CD4-positive, CD25-positive, alpha-beta regulatory T cell (primary cell): Measurements from ENCODE around the gene C4A. TPM values are rescaled to one million over a fixed set of nuclear protein-coding genes. Genes with fewer than 3 reads are reported as not detected.

Source experiments
- ATAC-seq, 2 donors: fragments of 150-1000 bp; cut with Tn5 transposase; one replicate each; pipeline ENCODE4 v1.10.0; 2021; ENCODE audit warnings: low read depth in 2 of 2, moderate number of reproducible peaks in 2 of 2, moderate library complexity in 1 of 2
- DNase-seq, 3 donors: peaks; one replicate each; pipeline versions ENCODE4 v3.0.0 to v3.0.0-alpha.2; 2012 to 2022; ENCODE audit warnings: mixed read lengths in 1 of 3
- H3K27ac ChIP-seq: one replicate; pipeline ENCODE4 v1.7.0; 2013; ENCODE audit warnings: mild to moderate bottlenecking, low read length; ENCODE audit not compliant: insufficient read depth, poor library complexity, severe bottlenecking
- H3K27me3 ChIP-seq: one replicate; pipeline ENCODE4 v1.7.0; 2013; ENCODE audit warnings: low read length; ENCODE audit not compliant: control insufficient read depth, insufficient read depth
- H3K36me3 ChIP-seq: one replicate; pipeline ENCODE4 v1.7.0; 2013; ENCODE audit warnings: mild to moderate bottlenecking, low read length, moderate library complexity; ENCODE audit not compliant: control insufficient read depth, insufficient read depth
- H3K4me1 ChIP-seq: 2 replicates; pipeline ENCODE4 v1.7.0; 2013; ENCODE audit warnings: mild to moderate bottlenecking, low read length; ENCODE audit not compliant: insufficient read depth, control insufficient read depth, poor library complexity, severe bottlenecking
- H3K4me3 ChIP-seq: one replicate; pipeline ENCODE4 v1.7.0; 2013; ENCODE audit warnings: low read depth, mild to moderate bottlenecking, low read length, moderate library complexity
- H3K9me3 ChIP-seq, 2 experiments: 1 replicate in 1 of 2; 2 replicates in 1 of 2; pipeline ENCODE4 v1.7.0; 2013; ENCODE audit warnings: low read length in 2 of 2, mild to moderate bottlenecking in 1 of 2, moderate library complexity in 1 of 2; ENCODE audit not compliant: control insufficient read depth in 2 of 2
- H3K27ac Mint-ChIP-seq, 3 donors: one replicate each; pipeline ENCODE4 v1.8.0; 2020 to 2022; ENCODE audit warnings: mild to moderate bottlenecking in 3 of 3, mixed read lengths in 3 of 3, moderate library complexity in 2 of 3
- H3K27me3 Mint-ChIP-seq: one replicate; pipeline ENCODE4 v1.8.0; 2022; ENCODE audit warnings: mild to moderate bottlenecking, mixed read lengths
- H3K36me3 Mint-ChIP-seq: one replicate; pipeline ENCODE4 v1.8.0; 2020; ENCODE audit warnings: mixed read lengths
- H3K4me1 Mint-ChIP-seq, 4 donors: one replicate each; pipeline ENCODE4 v1.8.0; 2020 to 2022; ENCODE audit warnings: mixed read lengths in 4 of 4, mild to moderate bottlenecking in 1 of 4
- H3K4me3 Mint-ChIP-seq, 4 donors: one replicate each; pipeline ENCODE4 v1.8.0; 2020 to 2022; ENCODE audit warnings: mild to moderate bottlenecking in 4 of 4, mixed read lengths in 4 of 4, moderate library complexity in 3 of 4
- H3K9me3 Mint-ChIP-seq, 7 donors: one replicate each; pipeline ENCODE4 v1.8.0; 2020 to 2022; ENCODE audit warnings: mixed read lengths in 7 of 7, mild to moderate bottlenecking in 3 of 7, moderate library complexity in 2 of 7
- polyA plus RNA-seq, 4 donors: library from polyadenylated mRNA; unstranded; fragments of 300-500 nt; fragmentation: Illumina TruSeq; gene quantifications; one replicate each; pipeline ENCODE4 v1.2.3, GENCODE V29; 2021
- total RNA-seq: library from RNA; stranded (reverse); gene quantifications from one replicate; pipeline ENCODE4 v1.2.3, GENCODE V29; 2022

Gene C4A
- total and polyA plus RNA-seq, 5 donors from 2014 or later, result 0.28 to 4.0 (median 0.30) TPM; not detected in 2

- ATAC-seq (peak in 1 of 2 donors; percentile 39), DNase-seq (peak in 1 of 3 donors; percentile 34)
- peaks cover 0 to 10% (median 5%) of the 10 kb centered on the region in 4 donors for H3K4me1 Mint-ChIP-seq
- H3K36me3 Mint-ChIP-seq, result peaks cover 33% of the 10 kb centered on the region
- Histone ChIP-seq H3K27me3 (no peaks in the 10 kb centered on the region), H3K4me1 (peaks cover under 1% of the 10 kb centered on the region), H3K4me3 (no peak overlapping the region), H3K27ac (no peak overlapping the region), H3K36me3 (peaks cover 46% of the 10 kb centered on the region), H3K9me3 (no peaks in the 10 kb centered on the region)
- peak overlapping the region in 2 of 3 donors; percentile 25 to 52 for H3K27ac Mint-ChIP-seq
- H3K27me3 Mint-ChIP-seq, result peaks cover 4% of the 10 kb centered on the region
- no peaks in the 10 kb centered on the region for H3K9me3 Mint-ChIP-seq
- H3K4me3 Mint-ChIP-seq, result no peak overlapping the region
These were observed 29.6 kb upstream of the C4A start for GRCh38 chr6:31952140-31952805.

GRCh38 chr6:31952890-31953289 lies 29.0 kb upstream of the C4A start:
- Histone ChIP-seq H3K27me3 (no peaks in the 10 kb centered on the region), H3K36me3 (peaks cover 46% of the 10 kb centered on the region), H3K4me1 (peaks cover 7% of the 10 kb centered on the region), H3K4me3 (no peak overlapping the region), H3K9me3 (no peaks in the 10 kb centered on the region), H3K27ac (no peak overlapping the region)
- no peak for DNase-seq
- Mint-ChIP-seq H3K36me3 (peaks cover 33% of the 10 kb centered on the region), H3K27ac (peak overlapping the region in 2 of 3 donors; percentile 12 to 52), H3K9me3 (no peaks in the 10 kb centered on the region), H3K4me1 (peaks cover 0 to 16% (median 10%) of the 10 kb centered on the region in 4 donors), H3K27me3 (no peaks in the 10 kb centered on the region), H3K4me3 (no peak overlapping the region)
- ATAC-seq, result no peak

GRCh38 chr6:31954511-31954910 lies 27.3 kb upstream of the C4A start:
- no peak overlapping the region for H3K27ac Mint-ChIP-seq
- no peak for DNase-seq
- Histone ChIP-seq H3K36me3 (peaks cover 46% of the 10 kb centered on the region), H3K9me3 (no peaks in the 10 kb centered on the region), H3K27ac (no peak overlapping the region), H3K4me3 (no peak overlapping the region), H3K27me3 (no peaks in the 10 kb centered on the region), H3K4me1 (peaks cover 20% of the 10 kb centered on the region)
- peaks cover 33% of the 10 kb centered on the region for H3K36me3 Mint-ChIP-seq
- H3K4me3 Mint-ChIP-seq, result peak overlapping the region in 1 of 4 donors; percentile 69
- H3K9me3 Mint-ChIP-seq, result no peaks in the 10 kb centered on the region
- H3K27me3 Mint-ChIP-seq, result no peaks in the 10 kb centered on the region
- peaks cover 0 to 27% (median 15%) of the 10 kb centered on the region in 4 donors for H3K4me1 Mint-ChIP-seq
- no peak for ATAC-seq

DNA sequence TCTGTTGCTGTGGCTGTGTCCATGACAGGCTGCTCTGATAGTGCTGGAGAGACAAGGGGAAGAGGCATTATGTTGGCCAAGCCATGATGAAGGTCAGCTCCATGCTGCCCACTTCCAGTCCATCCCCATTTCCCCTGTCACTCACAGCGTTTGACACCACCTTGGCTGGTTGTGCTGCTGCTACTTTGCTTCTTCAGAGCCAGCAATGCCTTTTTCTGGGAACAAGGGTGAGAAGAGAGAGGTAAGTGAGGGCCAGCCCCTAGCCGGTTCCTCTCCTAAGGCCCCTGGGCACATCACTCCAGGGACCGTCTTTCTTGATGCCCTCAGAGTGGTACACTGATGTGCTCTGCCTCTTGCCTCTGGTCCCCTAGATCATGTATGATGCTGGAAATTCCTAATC lies 25.1 kb upstream of the C4A start:
- Mint-ChIP-seq H3K27ac (peak overlapping the region in 1 of 3 donors; percentile 99), H3K36me3 (peaks cover 42% of the 10 kb centered on the region), H3K4me3 (peak overlapping the region in 1 of 4 donors; percentile 90), H3K9me3 (no peaks in the 10 kb centered on the region), H3K4me1 (peaks cover 0 to 49% (median 23%) of the 10 kb centered on the region in 4 donors), H3K27me3 (no peaks in the 10 kb centered on the region)
- no peak overlapping the region for H3K27ac ChIP-seq
- H3K27me3 ChIP-seq, result no peaks in the 10 kb centered on the region
- H3K36me3 ChIP-seq, result peaks cover 55% of the 10 kb centered on the region
- no peak for ATAC-seq
- no peak for DNase-seq
- peaks cover 28% of the 10 kb centered on the region for H3K4me1 ChIP-seq
- no peak overlapping the region for H3K4me3 ChIP-seq
- no peaks in the 10 kb centered on the region for H3K9me3 ChIP-seq

DNA sequence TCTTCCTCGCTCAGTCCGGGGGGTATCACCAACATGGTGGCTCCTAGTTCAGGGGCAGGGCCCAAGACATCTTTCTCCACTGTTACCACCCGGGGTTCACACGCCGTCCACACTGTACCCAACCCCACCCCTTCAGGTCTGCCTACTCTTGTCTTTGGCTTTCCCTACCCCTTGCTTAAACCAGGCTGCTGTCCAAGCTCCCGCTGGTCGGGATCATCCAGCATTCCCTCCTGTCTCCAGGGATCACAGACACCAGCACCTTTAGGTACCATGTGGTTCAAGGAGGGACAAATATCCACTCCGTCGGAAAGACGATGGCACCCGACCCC lies 23.5 kb upstream of the C4A start:
- H3K27me3 ChIP-seq, result no peaks in the 10 kb centered on the region
- DNase-seq (no peak), ATAC-seq (no peak)
- peak overlapping the region; percentile 96 for H3K27ac ChIP-seq
- H3K27ac Mint-ChIP-seq, result peak overlapping the region; percentile 94 to 99 (median 99)
- peaks cover 63% of the 10 kb centered on the region for H3K36me3 ChIP-seq
- peaks cover 48% of the 10 kb centered on the region for H3K36me3 Mint-ChIP-seq
- H3K9me3 Mint-ChIP-seq, result no peaks in the 10 kb centered on the region
- H3K4me3 ChIP-seq, result peak overlapping the region; percentile 96
- no peaks in the 10 kb centered on the region for H3K9me3 ChIP-seq
- peak overlapping the region; percentile 90 to 97 (median 94) for H3K4me3 Mint-ChIP-seq
- peaks cover 28% of the 10 kb centered on the region for H3K4me1 ChIP-seq
- H3K27me3 Mint-ChIP-seq, result no peaks in the 10 kb centered on the region
- peaks cover 0 to 51% (median 20%) of the 10 kb centered on the region in 4 donors for H3K4me1 Mint-ChIP-seq

DNA sequence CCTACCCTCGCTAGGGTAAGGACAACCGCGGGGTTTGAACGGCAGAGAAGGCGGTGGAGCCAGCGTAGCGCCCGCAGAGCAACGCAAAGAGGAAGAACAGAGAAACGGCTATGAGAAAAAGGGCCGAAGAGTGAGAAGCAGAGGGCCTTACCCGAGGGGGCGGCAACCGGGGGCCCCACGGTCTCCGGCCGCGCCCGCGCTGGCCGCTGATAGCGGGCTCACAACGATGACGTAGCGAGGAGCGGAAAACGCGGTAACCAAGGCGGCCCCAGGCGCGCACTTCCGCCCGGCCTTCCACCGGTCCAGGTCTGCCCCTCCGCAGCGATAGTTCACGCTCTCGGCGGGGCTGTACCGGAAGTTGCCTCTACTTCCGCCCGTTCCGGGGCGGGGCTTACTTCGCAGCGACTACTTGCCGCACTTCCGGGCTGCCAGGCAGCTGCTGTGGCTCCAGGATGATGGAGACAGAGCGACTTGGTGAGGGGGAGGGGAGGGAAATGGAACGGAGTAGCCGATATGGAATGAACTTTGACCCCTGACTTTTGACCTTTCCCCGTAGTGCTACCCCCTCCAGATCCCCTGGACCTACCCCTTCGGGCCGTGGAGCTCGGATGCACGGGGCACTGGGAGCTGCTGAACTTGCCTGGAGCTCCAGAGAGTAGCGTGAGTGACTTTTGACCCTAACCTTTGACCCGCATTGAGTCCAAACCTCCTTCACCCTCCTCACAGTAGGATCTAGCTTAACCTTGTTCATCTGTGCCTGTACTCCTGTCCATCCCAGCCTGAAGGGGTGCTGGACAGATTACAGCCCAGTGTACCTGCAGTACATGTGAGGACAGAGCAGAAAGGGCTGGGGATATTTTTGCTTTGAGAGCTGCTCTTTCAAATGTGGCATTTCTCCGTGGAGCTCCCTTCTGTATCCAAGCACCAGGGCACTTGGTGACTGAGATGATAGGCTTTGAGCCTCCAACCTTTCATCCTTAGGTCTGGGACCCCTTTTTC lies 22.8 kb upstream of the C4A start, which contains the start of the genes NELFE and SKIC2:
Gene NELFE (minus strand): TSS at position 231 of the 999 bp plus-strand sequence. CDS start 525 bp downstream, outside the sequence.
Gene SKIC2 (plus strand): TSS at position 435 of the 999 bp plus-strand sequence. CDS start 18 bp downstream, at position 453.
- peak; percentile 97 to 99 (median 99) for DNase-seq
- Histone ChIP-seq H3K27me3 (no peaks in the 10 kb centered on the region), H3K4me1 (peaks cover 28% of the 10 kb centered on the region), H3K4me3 (peak within 1 kb of the TSS; percentile 96), H3K9me3 (no peaks in the 10 kb centered on the region), H3K36me3 (peaks cover 63% of the 10 kb centered on the region), H3K27ac (peak within 1 kb of the TSS; percentile 96)
- no peaks in the 10 kb centered on the region for H3K9me3 Mint-ChIP-seq
- no peaks in the 10 kb centered on the region for H3K27me3 Mint-ChIP-seq
- peak; percentile 99 for ATAC-seq
- peaks cover 0 to 51% (median 20%) of the 10 kb centered on the region in 4 donors for H3K4me1 Mint-ChIP-seq
- H3K27ac Mint-ChIP-seq, result peak within 1 kb of the TSS; percentile 94 to 99 (median 99)
- peak within 1 kb of the TSS; percentile 90 to 97 (median 94) for H3K4me3 Mint-ChIP-seq
- H3K36me3 Mint-ChIP-seq, result peaks cover 46% of the 10 kb centered on the region

- DNase-seq (no peak), ATAC-seq (no peak)
- Histone ChIP-seq H3K27me3 (no peaks in the 10 kb centered on the region), H3K36me3 (peaks cover 66% of the 10 kb centered on the region), H3K27ac (no peak overlapping the region), H3K4me3 (no peak overlapping the region), H3K4me1 (peaks cover 28% of the 10 kb centered on the region), H3K9me3 (no peaks in the 10 kb centered on the region)
- Mint-ChIP-seq H3K36me3 (peaks cover 34% of the 10 kb centered on the region), H3K4me1 (peaks cover 0 to 51% (median 20%) of the 10 kb centered on the region in 4 donors), H3K4me3 (peak overlapping the region in 3 of 4 donors; percentile 33 to 90 (median 60)), H3K9me3 (no peaks in the 10 kb centered on the region), H3K27ac (peak overlapping the region in 2 of 3 donors; percentile 40 to 67), H3K27me3 (no peaks in the 10 kb centered on the region)
These were observed 20.2 kb upstream of the C4A start for GRCh38 chr6:31961616-31962015.
